ENCODE results near the gene PLEKHM3.

DNA sequence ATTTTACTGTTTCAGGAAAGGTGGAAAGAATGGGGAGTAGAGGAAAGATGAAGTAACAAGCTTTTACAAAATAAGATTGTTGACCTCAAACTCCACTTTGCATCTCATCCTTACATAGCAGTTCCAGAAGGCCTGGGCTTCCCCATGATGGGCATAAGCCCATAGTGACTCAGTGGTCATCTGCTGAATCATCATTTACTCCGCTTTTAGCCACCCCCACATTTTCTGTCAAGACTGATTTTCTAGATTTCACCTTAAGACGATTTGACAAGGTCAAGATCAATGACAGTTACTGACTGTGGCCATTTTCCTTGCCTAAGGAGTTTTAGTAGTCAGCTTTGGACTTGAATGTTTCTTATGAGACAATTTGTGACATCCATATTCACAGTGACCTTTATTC, 49.4 kb downstream of the PLEKHM3 start:
- TF ChIP-seq POLR2A (IDR thresholded peaks at IDR 0.05; ENCODE audit: low read depth, low read length) (no peak), SPI1 (IDR thresholded peaks at IDR 0.05; ENCODE audit: low read depth, low read length) (no peak)

Data from GM12891 (cell line).